T-helper 1 cell (primary cell): ENCODE data around the gene SEC14L6.

Experiments
- DNase-seq, 5 donors: peaks; one replicate each; pipeline ENCODE4 v3.0.0-alpha.2; 2012 to 2020

SEC14L6 gene

DNA sequence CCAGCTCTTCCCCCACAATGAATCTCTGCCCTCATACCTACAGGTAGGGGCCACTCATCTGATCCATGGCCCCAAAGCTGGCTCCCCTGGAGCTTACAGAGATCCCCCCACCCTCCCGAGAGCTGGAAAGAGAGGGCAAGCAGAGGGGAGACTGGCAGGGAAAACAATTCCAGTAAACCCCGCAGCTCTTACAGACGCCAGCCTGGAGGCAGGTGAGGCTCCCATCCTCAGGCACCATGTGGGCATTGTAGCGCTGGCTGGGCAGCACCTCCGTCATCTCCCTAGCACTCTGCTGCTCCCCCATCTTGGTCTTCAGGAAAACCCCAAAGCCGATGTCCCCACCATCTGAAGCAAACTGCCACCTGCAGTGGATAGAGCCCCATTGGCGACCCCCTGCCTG lies 55.2 kb downstream of the SEC14L6 start:
- DNase-seq, result no peak

DNA sequence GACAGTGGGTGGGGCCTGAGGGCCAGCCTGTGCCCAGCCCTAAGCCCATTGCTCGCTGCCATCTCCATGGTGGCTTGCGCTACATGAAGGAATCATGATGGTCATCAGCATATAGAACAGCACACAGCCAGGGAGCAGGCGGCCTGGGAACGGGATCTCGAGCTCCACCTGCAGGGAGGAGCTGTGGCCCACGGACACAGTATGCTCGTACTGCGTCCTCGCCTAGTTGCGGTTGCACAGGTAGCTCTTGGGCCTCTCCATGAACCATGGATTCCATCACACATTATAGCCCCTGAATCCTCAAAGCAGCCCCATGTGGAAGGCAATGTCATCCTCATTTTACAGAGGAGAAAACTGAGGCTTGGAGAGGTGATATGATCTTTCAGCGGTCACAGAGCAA lies 56.1 kb downstream of the SEC14L6 start:
- no peak for DNase-seq

DNA sequence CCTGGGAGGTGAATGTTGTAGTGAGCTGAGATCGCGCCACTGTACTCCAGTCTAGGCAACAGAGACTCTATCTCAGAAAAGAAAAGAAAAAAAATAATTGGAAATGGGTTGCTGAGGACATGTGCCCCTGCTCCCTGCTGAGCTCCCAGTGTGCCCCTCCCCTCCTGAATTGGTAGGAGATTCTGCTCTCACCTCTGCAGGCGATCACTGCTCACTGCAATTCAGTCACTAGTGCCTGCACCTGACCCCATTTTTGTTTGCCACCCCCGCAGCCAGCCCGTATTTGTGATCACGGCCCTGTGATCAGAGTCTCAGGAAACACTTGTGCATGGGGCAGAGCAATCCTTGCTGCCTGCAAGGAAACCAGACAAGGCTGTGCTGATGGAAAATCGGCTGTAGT lies 58.4 kb downstream of the SEC14L6 start:
- DNase-seq, result no peak

DNA sequence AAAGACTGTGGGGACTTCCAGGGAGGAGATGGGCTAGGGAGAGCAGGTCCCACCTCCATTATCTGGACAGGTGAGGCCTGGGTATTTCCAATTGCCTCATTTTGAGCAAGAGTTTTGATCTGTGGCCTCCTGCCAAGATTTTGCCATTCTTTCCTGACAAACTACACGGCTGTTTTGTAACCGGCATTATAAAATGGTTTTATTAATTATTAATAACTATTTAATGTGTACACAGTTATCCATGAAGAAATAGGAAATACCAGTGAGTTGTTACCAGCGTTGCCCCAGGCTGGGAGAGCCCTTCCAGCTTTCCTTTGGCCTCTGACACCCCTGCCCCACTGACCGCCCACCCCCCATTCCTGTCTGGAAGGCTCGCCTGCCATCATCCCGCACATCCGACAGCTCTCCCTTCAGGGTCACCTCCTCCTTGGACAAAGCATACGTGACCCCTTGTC lies 59.9 kb downstream of the SEC14L6 start:
- DNase-seq, result no peak

- no peak for DNase-seq
Measured at GRCh38 chr22:30486118-30486517, 60.4 kb downstream of the SEC14L6 start.

DNA sequence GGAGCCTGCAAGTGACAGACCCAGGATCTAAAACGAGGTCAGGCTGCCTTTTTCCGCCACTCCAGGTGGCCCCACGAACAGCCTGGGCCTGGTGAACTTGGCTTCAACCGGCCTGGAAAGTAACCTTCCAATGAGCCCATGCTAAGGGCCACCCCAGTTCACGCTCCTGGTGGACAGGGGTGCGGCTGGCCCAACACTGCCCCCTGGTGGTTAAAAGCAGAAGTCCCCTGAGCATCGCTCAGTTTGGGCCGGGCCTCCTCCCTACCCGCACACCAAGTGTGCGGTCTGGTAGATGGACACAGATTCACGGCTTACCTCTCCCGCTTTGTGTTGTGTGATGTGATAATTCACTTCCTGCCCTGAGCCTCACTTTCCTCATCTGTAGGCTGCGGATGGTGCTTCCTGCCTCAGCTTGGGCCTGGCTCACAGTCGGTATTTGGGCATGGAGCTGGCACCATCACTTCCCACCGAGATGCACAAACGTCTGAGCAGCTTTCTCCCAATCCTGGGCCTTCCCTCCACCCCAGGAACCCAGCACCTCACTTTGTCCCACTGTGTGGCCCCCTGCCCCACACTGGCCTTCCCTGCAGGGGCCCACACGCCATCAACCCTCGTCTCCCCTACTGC lies 61.1 kb downstream of the SEC14L6 start:
- peak; percentile 43 to 74 (median 62) for DNase-seq

DNA sequence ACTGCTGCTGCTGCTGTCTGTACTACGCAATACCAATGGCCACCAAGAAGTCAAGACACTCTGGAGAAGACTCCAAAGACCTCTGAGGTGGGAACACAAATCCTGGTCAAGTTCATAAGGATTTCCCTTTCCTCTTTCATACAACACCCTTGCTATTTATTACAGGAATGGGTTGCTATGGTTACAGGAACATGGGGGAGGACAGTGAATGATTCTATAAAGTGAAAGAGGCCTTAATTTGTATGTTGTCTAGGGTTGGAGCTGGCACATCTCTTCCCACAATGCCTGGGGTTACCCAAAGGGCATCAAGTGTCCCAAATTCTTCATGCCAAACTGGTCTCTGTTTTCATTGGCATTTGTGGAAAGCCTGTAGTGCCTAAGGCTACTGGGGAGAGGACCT lies 63.4 kb downstream of the SEC14L6 start:
- DNase-seq, result no peak

- no peak for DNase-seq
Measured at GRCh38 chr22:30481711-30482110, 64.8 kb downstream of the SEC14L6 start.

DNA sequence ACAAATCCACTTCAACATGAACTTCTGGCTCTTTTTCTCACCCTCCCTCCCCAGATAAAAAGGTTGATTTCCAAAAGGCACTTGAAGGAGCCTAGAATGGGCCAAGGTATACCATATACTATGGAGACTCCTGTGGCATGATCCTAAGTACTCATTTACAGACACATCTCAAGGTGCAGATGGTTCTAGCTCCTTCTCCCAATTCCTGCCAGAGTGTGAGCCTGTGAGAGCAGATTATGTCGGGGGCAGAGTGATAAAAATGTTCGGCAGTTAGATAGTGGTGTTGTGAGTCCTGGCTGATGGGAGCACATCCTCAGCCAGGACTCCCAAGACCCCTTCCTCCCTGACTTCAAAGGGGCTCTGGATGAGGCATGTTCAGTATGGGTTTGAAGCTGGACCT lies 66.6 kb downstream of the SEC14L6 start:
- DNase-seq, result no peak

- DNase-seq, result peak in 2 of 5 donors; percentile 20 to 23
Measured at GRCh38 chr22:30474683-30475424, 71.7 kb downstream of the SEC14L6 start.

GRCh38 chr22:30474121-30474520 lies 72.4 kb downstream of the SEC14L6 start:
- no peak for DNase-seq

DNA sequence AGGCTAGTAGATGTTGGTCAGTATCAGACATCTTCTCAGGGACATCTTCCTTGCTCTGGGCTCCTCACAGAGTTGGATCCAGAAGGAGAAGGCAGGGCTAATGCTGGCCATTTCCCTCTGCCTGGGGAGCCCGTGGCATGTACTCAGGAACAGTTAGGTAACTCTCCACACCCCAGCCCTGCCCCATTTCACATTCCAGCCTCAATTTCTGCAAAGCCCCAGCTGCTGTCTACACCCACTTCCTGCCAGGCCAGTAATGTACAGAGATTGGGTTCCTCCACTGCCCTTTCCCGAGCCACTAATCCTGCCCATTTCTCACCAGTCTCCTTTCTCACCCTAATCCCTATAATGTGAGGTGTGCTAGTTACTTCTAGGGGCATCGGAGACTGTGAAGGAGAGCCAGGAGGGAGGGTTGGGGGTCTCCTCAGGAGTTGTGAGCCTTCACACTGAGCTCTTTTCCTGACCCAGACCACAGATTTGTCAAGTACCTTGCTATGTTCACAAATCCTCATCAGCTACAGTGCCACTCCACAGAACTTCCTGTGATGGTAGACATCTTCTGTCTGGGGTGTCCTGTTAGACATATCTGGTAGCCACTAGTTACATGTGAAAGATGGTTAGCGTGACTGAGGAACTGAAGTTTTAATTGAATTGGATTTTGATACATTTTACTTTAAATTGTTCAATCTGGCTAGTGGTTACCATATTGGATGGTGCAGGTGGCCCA lies 73.4 kb downstream of the SEC14L6 start:
- DNase-seq, result no peak
